HG03432 (cell line): ENCODE results near the gene MEGF11.
A peak's percentile ranks its signal among the peaks of the same experiment; 100 is the strongest.

Experiments used
- ATAC-seq: cut with Tn5 transposase; IDR thresholded peaks from one replicate; pipeline ENCODE4 v1.9.1; 2021; ENCODE audit warnings: mild to moderate bottlenecking, moderate library complexity; ENCODE audit not compliant: unreplicated experiment

The MEGF11 gene

DNA sequence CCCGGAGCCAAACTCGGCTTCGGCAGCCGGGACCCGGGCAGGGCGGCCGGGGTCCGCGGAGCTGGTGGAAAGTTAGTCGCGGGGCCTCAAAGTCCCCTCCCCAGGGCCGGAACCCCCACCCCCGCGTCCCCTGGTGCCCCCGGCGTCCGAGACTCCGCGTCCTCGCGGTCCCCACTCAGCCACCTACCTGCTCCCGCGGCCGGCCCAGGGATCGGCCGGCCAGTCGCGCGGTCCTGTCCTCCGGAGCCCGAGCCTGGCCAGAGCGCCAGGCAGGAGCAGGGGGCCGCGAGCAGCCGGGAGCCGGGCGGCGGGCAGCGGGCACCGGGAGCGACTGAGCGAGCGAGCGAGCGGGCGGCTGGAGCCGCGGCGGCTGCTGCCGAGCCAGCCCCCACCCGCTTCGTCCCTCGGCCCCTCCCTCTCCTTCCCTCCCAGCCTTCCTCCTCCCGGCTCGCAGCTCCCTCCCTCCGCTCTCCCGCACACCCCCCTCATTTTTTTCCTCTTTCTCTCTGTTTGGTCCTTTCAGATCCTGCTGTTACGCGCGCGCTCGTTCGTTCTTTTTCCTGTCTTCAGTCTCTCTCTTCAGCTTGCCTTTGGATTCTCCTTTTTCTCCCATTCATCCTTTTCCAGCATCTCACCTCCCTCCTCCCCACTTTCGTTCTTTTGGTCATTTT lies at the start of gene MEGF11:
Gene MEGF11, minus strand, starts transcription at position 333 of the 671 bp plus-strand sequence. CDS start 125,347 bp downstream, outside the sequence.
- no peak for ATAC-seq

- no peak for ATAC-seq
Observed at GRCh38 chr15:66302489-66303278, 49.1 kb upstream of the MEGF11 start.

DNA sequence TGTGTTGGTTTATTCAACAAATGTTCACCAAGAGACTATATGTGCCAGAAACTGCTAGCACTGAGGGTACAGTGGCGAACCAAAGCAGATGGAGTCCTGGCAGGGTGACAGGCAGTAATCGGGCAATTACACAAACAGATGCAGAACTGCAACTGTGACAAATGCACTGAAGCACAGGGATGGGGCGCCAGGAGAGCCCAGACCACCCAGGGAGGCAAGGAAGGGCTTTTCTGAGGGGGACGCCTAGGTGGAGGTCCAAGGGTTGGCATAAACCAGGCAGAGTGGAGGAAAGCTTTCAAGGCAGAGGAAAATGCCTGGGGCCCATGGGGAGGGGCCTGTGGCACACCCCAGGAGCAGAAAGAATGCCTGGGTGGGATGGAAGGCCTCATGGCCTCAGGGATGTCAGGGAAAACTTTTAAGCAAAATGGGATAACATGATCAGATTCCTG lies 45.3 kb upstream of the MEGF11 start:
- ATAC-seq, result no peak

- no peak for ATAC-seq
Observed at GRCh38 chr15:66296186-66296585, 42.6 kb upstream of the MEGF11 start.

DNA sequence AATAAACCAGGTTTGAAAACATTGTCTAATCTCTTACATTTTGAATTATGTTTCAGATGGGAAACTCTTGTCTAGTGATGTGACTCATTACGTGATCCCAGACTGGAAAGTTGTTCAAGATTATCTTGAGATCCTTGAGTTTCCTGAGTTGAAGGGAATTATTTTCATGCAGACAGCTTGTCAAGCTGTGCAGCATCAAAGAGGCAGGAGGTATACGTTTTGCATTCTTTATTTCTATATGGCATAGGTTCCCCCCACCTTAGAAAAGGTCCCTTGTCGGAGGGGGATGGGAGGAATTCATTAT lies 41.3 kb upstream of the MEGF11 start:
- no peak for ATAC-seq

DNA sequence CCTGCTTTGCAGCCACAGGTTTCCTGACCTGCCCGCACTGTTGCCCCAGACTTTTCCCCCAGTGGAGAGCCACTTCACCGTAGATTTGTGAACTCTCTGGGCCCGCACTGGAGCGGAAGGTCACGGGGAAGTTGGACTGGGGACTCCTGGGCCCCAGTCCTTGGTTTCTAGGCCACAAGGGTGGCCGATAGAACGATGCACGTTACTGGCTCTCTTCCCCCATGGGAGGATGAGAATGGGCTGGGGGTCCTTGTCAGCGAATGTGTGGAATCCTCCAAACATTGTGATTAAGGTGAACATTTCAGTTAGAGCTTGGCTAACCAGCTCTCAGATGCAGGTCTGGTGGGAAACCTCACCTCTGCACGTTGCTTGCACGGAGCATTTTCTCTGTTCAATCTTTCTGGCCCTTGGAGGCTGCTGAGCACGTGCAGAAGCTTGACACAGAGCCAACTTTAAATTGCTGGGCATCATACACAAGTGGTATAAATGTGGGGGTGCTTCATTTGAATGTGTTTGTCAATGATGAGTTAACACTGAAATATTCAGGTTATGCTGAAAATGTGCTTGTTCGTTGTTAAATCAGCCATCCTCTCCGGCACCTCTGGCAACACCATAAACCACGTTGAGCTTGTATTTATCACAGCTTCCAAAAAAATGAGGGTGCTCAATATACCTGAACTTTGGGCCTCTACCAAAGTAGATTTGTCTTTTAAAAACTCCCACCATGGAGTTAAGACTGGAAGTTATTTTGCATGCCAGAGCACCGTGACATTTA lies 40.8 kb upstream of the MEGF11 start:
- no peak for ATAC-seq

DNA sequence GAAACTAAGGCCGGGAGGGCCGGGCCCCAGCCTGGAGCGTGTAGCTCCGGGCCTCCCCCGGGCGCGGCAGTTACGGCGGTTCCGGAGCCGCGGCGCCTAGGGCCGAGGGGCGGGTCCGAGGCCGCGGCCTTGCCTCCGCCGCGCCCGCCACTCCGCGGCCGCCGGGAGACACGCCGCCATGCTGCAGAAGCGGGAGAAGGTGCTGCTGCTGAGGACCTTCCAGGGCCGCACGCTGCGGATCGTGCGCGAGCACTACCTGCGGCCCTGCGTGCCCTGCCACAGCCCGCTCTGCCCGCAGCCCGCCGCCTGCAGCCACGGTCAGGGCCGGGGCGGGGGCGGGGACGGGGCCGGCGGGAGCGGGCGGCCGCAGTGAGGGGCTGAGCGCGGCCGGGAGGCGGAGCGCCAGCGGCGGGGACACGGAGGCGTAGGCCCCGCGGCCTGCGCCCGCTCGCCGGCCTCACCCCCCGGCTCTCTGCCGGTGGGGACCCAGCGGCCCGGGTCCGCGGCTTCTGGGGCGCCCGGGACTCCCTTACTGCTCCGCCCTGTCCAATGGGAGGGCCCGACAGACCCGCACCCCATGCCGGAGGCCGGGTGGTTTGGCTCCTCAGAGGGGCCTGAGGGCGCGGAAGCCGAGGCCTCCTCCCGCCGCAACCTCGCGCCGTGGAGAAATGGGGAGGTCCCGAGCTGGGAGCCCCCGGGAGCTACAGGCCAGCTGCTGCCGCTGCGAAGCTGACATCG lies 40.0 kb upstream of the MEGF11 start, which contains the start of gene DIS3L:
Gene DIS3L, plus strand, starts transcription at position 150 of the 738 bp plus-strand sequence. Its CDS starts 29 bp downstream, at position 179.
- ATAC-seq, result peak; percentile 68

DNA sequence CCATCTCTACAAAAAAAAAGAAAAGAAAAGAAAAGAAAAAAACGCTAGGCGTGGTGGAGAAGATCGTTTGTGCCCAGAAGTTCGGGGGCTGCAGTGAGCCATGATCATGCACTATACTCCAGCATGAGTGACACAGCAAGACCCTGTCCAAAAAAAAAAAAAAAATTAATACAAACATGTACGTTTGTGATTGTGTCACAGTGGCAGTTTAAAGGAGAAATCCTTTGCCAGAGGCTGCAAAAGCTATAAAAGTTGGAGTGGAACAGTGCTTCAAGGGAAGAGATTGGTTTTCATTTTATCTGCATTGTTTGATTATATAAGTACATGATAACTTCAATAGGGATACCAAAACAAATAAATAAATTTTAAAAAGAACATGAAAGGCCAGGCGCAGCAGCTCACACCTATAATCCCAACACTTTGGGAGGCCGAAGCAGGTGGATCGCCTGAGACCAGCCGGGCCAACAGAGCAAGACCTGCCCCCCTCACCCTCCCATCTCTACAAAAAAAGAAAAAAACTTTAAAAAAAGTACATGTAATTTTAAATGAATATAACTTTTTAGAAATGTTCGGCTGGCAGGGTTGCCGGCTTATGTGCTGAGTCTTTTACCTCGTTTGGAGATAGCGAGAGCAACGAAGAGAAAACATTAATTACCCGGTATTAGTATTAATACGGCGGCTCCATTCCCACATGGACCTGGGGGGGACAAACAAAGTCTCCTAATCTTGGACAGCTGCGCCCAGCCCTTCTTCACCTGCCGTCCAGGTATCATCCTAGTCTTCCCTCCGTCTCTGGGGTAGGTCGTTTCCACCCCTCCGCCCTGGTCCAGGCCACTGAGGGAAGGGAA lies 39.2 kb upstream of the MEGF11 start:
- ATAC-seq, result no peak

DNA sequence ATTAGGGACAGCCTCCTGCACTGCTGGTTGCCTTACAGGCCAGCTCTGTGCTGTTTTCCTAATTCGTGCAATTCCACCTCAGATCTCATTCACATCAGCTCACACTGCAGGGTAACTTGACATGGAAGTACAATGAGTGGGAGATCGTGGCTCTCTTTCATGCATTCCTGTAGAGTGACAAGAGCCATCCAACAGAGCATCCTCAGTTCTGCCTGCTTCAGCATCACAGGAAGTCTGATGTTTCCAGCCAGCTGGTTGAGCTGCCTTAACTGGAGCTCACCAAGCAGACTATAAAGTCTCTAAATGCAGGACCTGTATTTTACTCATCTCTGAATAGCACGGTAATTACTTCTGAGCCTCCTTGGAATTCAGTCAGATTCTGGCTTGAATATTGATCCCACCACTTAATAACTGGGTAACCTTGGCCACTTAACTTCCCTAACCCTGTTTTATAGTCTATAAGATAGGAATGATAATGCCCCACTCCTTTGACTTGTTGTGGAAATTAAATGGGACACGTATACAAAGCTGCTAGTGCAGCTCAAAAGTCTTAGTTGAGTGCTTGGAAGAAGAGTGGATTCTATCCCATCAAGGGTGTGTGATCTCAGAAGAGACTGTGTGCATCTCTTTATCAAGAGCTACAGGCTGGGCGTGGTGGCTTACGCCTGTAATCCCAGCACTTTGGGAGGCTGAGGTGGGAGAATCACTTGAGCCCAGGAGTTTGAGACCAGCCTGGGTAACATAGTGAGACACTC lies 38.4 kb upstream of the MEGF11 start:
- ATAC-seq, result no peak

DNA sequence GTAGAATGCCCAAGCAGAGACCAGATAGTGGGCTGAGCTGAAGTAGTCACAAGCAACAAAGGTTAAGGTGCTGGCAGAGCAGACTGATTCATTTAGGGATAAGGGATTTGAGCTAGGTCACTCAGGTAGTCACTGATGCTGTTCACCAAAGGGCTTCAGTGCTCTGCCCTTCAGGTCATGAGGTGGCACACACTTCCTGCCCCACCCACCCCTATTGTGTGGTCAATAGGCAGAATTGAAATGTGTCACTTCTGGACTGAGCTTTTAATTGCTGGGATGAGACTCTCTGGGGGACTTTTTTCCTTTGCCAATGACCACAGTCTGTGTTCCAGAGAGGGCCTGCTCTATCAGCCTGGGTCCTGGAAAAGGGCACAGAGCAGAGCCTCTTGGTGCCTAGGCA lies 37.0 kb upstream of the MEGF11 start:
- no peak for ATAC-seq

DNA sequence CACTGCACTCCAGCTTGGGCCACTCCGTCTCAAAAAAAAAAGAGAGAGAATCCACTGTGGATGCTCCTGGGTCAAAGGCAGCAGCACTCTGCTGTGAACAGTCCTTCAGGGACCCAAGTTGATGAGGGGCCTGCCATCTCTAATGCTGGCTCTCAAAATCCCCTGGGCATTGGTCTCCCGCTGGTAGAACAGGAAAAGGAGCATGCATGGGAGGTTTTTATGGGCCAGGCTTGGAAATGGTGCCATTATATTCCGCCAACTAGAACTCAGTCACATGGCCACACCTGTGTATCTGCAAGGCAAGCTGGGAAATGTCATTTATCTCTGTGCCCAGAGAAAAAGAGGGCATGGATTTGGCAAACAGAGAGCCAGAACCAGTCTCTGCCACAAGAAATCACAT lies 36.5 kb upstream of the MEGF11 start:
- ATAC-seq, result no peak

DNA sequence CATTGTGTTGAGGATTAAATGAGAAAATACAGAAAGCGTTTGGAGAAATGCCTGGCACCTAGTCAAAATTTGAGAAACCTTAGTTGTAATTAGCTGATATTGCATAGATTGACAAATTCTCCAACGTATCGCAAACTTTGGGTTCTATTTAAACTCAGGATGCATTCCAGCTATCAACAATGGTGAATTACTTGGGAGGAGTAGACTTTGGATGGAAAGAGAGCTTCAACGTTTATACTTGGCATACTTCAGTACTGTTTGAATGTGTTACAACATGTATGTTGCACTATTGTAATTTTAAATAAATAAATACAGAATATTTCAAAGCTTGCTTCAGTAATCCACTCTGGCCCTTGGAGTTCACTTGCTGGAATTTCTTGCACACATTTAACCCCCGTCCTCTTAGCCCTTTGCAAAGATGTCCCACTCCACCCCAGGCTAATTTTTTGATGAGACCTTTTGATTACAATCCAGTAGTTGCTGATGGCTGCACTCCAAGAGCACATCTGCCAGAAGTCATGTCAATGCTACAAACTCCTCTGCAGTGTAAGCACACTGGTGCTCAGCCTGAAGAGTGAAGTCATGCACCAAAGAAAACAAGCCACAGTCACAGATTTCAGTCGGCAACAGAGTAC lies 35.1 kb upstream of the MEGF11 start:
- ATAC-seq, result no peak

GRCh38 chr15:66288093-66288492 lies 34.5 kb upstream of the MEGF11 start:
- no peak for ATAC-seq

- ATAC-seq, result no peak
Observed at GRCh38 chr15:66287461-66288057, 34.0 kb upstream of the MEGF11 start.

DNA sequence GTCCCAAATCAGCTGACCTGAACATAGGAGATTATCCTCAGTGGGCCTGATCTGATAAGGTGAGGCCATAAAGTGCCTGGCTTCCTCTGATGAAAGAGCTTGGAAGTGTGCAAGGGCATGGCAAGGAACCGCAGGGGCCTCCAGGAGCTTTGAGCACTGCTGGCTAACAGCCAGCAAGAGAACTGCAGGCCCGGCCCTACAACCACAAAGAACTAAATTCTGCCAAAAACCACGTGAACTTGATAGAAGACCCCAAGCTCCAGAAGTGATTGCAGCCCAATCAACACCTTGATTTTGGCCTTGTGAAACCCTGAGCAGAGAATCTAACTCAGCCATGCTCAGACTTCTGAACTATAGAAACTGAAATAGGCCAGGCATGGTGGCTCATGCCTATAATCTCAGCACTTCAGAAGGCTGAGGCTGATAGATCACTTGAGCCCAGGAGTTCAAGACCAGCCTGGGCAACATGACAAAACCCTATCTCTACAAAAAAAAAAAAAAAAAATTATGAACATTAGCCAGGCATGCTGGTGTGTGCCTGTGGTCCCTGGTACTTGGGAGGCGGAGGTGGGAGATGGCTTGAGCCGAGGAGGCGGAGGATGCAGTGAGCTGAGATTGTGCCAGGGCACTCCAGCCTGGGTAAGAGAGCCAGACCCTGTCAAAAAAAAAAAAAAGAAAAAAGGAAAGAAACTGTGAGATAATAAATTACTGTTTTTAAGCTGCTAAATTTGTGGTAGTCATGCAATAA lies 32.2 kb upstream of the MEGF11 start:
- no peak for ATAC-seq

GRCh38 chr15:66284271-66284670 lies 30.7 kb upstream of the MEGF11 start:
- ATAC-seq, result no peak

- no peak for ATAC-seq
Observed at GRCh38 chr15:66278671-66279070, 25.1 kb upstream of the MEGF11 start.

GRCh38 chr15:66278056-66278455 lies 24.5 kb upstream of the MEGF11 start:
- ATAC-seq, result no peak
